ENCODE measurements around the gene SIAH2. TPM values are rescaled to one million over a fixed set of nuclear protein-coding genes. Genes with fewer than 3 reads are reported as not detected.

SIAH2 gene
- total RNA-seq, 1 experiment from 2014 or later = 24.0 TPM

GRCh38 chr3:150738688-150739087 is 24.3 kb downstream of the SIAH2 start:
- TF ChIP-seq REST (IDR thresholded peaks at IDR 0.05; ENCODE audit: insufficient read depth in 1 of 2, low read depth in 2 of 2, low read length in 1 of 2) = no peak
- Histone ChIP-seq H3K9me3 (ENCODE audit: control insufficient read depth, insufficient read depth, low read depth, low read length) (no peaks in the 10 kb centered on the region), H3K27ac (ENCODE audit: low read length) (no peak overlapping the region), H3K36me3 (ENCODE audit: control insufficient read depth, insufficient read depth, low read length) (no peaks in the 10 kb centered on the region), H3K4me1 (ENCODE audit: control insufficient read depth, insufficient read depth, low read length) (no peaks in the 10 kb centered on the region), H3K27me3 (ENCODE audit: control insufficient read depth, insufficient read depth, low read length) (no peaks in the 10 kb centered on the region), H3K4me3 (ENCODE audit: low read depth in 2 of 2, low read length in 2 of 2) (no peak overlapping the region)
- no peak for DNase-seq (ENCODE audit: low read depth, low spot score)
- no peak for ATAC-seq
- CTCF ChIA-PET = no interaction called here
- in situ Hi-C loops (cut with HindIII; ENCODE audit: low pct_unique_long_range_greater_than_20kb, low sequenced_read_pairs) (no loop called here), intact Hi-C loops (cut with micrococcal nuclease; ENCODE audit: unreplicated experiment) (no loop called here)
- no TSS peak for BruUV-seq (replicated peaks)
- POLR2A ChIA-PET = no interaction called here

- Histone ChIP-seq H3K36me3 (ENCODE audit: control insufficient read depth, insufficient read depth, low read length) (no peaks in the 10 kb centered on the region), H3K4me3 (ENCODE audit: low read depth in 2 of 2, low read length in 2 of 2) (no peak overlapping the region), H3K4me1 (ENCODE audit: control insufficient read depth, insufficient read depth, low read length) (no peaks in the 10 kb centered on the region), H3K9me3 (ENCODE audit: control insufficient read depth, insufficient read depth, low read depth, low read length) (no peaks in the 10 kb centered on the region), H3K27ac (ENCODE audit: low read length) (no peak overlapping the region), H3K27me3 (ENCODE audit: control insufficient read depth, insufficient read depth, low read length) (no peaks in the 10 kb centered on the region)
- DNase-seq (ENCODE audit: low read depth, low spot score) = no peak
- intact Hi-C loops (cut with micrococcal nuclease; ENCODE audit: unreplicated experiment) = no loop called here
- BruUV-seq (replicated peaks) = no TSS peak
- POLR2A ChIA-PET = no interaction called here
- CTCF ChIA-PET = interaction anchor here (0.5 kb wide), 2 partner anchors 25 to 117 kb away, joined by 4 to 10 read pairs; partner anchors contain the start of gene SIAH2
- in situ Hi-C loops (cut with HindIII; ENCODE audit: low pct_unique_long_range_greater_than_20kb, low sequenced_read_pairs) = no loop called here
- TF ChIP-seq TCF7L2 (IDR thresholded peaks at IDR 0.05; ENCODE audit: low read depth, low read length) (no peak), SIN3A (IDR thresholded peaks at IDR 0.05; ENCODE audit: borderline replicate concordance, insufficient read depth, low read depth, low read length) (no peak), POLR2AphosphoS5 (IDR thresholded peaks at IDR 0.05; ENCODE audit: low read depth, low read length) (no peak), REST (IDR thresholded peaks at IDR 0.05; ENCODE audit: insufficient read depth in 1 of 2, low read depth in 2 of 2, low read length in 1 of 2) (no peak), CTCF (IDR thresholded peaks at IDR 0.05) (no peak)
- no peak for ATAC-seq
These were observed 24.9 kb downstream of the SIAH2 start for GRCh38 chr3:150737874-150738679.
